GM12865 (cell line): ENCODE data around the gene NCF2.

ENCODE experiments used
- DNase-seq: peaks from one replicate; pipeline ENCODE4 v3.0.0; 2010; ENCODE audit warnings: low read depth
- H3K4me3 ChIP-seq: 2 replicates; pipeline ENCODE4 v1.5.1; 2011; ENCODE audit warnings: mild to moderate bottlenecking, low read depth, low read length, control low read depth
- TF ChIP-seq, protein P1 (sequence below): IDR thresholded peaks from 2 replicates; pipeline ENCODE4 v1.5.1; 2011; ENCODE audit warnings: low read length, control low read depth, low read depth, inconsistent platforms; ENCODE audit not compliant: insufficient read depth; ENCODE audit errors: missing control alignments

Gene NCF2

DNA sequence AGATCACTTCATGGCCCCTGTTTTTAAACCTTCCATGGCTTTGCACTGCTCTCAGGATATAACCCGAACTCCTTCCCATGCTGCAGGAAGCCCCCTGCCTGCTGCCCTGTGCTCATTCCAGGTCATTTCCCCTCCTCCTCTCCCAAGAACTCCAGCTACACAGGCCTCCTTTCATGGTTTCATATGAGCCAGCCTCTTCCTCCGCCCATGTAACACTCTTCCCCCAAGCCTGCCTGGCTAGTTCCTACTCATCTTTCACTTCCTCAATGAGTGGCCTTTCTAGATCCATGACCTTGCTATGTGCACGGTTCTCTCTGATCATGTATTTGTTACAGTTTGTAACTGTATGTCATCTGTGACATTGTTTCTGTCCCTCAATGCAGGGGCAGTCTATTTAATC is 3.1 kb upstream of the NCF2 start:
- no peak overlapping the region for H3K4me3 ChIP-seq
- peak; percentile 79 for DNase-seq
- TF ChIP-seq, protein P1, sequence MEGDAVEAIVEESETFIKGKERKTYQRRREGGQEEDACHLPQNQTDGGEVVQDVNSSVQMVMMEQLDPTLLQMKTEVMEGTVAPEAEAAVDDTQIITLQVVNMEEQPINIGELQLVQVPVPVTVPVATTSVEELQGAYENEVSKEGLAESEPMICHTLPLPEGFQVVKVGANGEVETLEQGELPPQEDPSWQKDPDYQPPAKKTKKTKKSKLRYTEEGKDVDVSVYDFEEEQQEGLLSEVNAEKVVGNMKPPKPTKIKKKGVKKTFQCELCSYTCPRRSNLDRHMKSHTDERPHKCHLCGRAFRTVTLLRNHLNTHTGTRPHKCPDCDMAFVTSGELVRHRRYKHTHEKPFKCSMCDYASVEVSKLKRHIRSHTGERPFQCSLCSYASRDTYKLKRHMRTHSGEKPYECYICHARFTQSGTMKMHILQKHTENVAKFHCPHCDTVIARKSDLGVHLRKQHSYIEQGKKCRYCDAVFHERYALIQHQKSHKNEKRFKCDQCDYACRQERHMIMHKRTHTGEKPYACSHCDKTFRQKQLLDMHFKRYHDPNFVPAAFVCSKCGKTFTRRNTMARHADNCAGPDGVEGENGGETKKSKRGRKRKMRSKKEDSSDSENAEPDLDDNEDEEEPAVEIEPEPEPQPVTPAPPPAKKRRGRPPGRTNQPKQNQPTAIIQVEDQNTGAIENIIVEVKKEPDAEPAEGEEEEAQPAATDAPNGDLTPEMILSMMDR = no peak

DNA sequence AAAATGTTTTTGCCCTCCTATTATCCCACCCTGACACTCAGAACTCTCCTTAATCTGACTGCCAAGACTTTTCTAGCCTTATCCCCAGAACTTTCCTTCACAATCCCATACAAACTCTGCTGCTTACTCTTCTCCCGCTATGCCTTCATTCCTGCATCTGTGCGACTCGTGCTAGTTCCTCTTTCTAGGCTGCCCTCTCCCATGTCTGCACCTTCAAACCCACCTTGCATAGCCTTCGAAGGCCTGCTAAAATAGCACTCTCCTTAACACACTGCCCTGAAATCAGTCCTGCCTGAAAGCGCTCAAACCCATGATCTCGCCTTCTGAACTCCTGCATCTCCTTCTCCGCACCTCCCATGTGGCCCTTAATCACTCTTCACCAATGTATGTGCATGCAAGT is 2.5 kb upstream of the NCF2 start:
- H3K4me3 ChIP-seq = no peak overlapping the region
- DNase-seq = no peak
- TF ChIP-seq, protein P1 = no peak

DNA sequence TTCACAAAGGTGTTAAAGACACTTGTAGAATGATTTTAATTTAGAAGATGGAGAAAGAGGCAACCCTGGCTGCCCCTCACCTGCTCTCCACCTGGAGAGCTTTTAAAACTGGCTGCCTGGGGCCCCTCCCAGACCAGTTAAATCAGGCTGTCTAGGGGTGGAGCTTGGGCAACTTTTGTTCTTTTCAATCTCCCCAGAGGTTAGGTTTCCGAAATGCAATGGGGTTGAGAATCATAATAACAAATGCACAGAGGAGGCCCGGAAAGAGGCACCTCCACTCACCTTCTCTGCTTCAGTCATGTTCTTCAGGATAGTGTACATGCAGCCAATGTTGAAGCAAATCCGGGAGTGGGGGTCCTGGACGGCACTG is 400 bp downstream of the NCF2 start:
- TF ChIP-seq, protein P1 = no peak
- DNase-seq = peak; percentile 69
- peak overlapping the region; percentile 57 for H3K4me3 ChIP-seq

DNA sequence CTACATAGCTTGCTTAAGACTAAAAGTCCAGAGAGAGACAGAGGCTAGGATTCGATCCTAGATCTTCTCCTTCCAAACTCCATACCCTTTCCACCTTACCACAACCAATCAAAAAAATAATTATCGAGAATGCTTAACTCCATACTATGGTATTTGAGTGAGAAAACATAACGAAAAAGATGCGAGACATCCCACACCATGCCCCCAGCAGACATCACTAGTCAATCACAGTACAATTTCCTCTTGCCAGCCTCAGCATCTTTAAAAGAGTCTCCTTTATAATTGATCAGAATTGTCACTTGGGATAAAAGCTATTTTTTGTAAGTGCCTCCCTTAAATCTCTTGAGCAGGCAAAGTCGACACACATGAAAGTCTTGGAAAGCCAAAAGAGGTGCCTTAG is 875 bp downstream of the NCF2 start:
- peak; percentile 44 for DNase-seq
- TF ChIP-seq, protein P1 = no peak
- H3K4me3 ChIP-seq = peak overlapping the region; percentile 57

DNA sequence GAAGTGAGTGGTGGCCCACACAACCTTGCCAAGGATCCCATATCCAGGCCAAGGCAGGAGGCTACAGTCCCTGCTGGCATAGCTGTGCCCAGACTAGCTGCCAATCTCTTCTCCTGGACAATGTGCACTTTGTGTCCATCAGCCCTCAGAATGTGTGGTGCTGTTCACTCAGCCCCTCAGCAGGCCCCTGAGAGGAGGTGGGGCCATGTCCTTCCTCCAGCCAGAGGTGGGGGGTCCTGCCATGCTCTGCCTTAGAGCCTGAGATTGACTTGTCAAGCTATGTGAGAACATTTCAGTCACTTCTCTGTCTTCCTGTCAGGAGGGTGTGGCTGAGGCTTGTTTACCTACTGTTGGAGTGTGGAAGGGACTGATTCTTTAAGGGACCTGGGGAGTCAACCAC is 1.4 kb downstream of the NCF2 start:
- H3K4me3 ChIP-seq = peak overlapping the region; percentile 57
- TF ChIP-seq, protein P1 = no peak
- DNase-seq = peak; percentile 42

DNA sequence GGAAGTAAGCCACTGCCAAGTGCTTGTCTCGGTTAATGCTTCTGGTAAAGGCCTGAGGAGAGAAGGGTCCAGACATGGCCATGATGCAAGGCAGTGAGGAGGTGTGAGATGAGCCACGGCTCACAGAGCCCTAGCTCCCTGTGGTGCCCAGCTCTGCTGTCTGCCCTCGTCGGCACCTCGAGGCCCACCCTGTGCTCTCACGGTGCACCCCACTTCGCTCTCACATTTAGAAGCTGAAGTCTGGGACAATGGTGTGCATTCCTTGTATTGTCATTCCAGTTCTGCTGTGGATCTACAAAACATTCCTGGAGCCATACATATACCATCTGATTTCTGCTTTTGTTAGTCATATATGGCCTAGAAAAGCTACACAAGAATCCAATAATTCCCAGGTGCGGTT is 3.3 kb downstream of the NCF2 start:
- no peak overlapping the region for H3K4me3 ChIP-seq
- TF ChIP-seq, protein P1 = no peak
- DNase-seq = no peak

DNA sequence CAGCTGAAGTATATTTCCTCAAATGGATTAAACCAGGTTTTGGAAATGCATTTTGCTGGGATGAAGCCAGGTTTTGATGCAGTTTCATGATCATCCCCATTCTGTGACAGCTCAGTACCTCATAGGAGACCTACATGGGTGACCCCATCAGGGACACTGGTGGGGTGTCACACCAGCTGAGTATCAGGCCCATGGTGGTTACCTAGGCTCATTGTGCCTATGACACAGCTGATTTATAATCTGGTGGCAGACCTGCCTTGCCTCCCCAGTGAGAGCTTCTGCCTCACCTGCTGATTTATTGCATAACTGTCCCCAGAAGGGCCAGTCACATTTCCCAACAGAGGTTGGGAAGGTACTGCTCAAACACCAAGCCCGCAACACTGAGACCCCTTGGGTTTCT is 3.8 kb downstream of the NCF2 start:
- TF ChIP-seq, protein P1 = no peak
- DNase-seq = no peak
- H3K4me3 ChIP-seq = no peak overlapping the region
